Astrocyte (in vitro differentiated cells and primary cell): ENCODE results near the gene NDRG4.

Source experiments
- CTCF ChIP-seq: IDR thresholded peaks from 2 replicates; pipeline ENCODE4 v1.5.1; 2011; ENCODE audit warnings: low read depth, mild to moderate bottlenecking, inconsistent platforms, low read length, moderate library complexity; ENCODE audit not compliant: insufficient read depth
- EZH2 ChIP-seq: IDR thresholded peaks from 2 replicates; pipeline ENCODE4 v1.6.1; 2012; ENCODE audit warnings: mild to moderate bottlenecking, low read length, inconsistent platforms; ENCODE audit not compliant: insufficient read depth

- TF ChIP-seq CTCF: no peak
- no peak for TF ChIP-seq EZH2
These were observed 13.9 kb downstream of the NDRG4 start for GRCh38 chr16:58513874-58514273.
